ENCODE data around the gene STEAP3.

STEAP3 gene

GRCh38 chr2:119305497-119306195 is 82.0 kb downstream of the STEAP3 start:
- FAIRE-seq, result no peak

- no peak for FAIRE-seq
Measured at GRCh38 chr2:119306196-119306590, 82.6 kb downstream of the STEAP3 start.

GRCh38 chr2:119307419-119308140 is 83.9 kb downstream of the STEAP3 start:
- FAIRE-seq, result no peak

DNA sequence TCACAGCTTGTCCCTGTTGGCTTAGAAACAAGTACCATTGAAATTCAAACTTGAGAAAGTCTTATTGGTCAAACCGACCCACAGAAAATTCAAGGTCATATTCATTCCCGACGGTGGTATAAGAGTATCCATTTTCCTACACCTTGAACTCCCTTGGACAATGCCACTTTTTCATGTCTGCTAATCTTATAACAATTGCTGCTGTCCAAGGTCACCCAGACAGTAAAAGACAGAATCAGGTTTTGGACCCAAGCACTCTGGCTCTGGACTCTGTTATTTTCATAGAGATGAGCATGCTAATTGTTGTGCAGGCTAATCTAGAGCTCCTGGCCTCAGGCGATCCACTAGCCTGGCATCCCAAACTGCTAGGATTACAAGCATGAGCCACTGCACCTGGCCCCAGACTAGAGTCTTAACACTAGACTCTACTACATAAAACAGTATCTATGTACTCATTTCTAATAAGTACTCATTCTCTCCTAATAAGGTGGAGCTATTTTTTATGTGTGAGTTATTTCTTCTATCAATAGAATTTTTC is 85.2 kb downstream of the STEAP3 start:
- no peak for FAIRE-seq

GRCh38 chr2:119311371-119311770 is 87.7 kb downstream of the STEAP3 start:
- FAIRE-seq, result no peak

DNA sequence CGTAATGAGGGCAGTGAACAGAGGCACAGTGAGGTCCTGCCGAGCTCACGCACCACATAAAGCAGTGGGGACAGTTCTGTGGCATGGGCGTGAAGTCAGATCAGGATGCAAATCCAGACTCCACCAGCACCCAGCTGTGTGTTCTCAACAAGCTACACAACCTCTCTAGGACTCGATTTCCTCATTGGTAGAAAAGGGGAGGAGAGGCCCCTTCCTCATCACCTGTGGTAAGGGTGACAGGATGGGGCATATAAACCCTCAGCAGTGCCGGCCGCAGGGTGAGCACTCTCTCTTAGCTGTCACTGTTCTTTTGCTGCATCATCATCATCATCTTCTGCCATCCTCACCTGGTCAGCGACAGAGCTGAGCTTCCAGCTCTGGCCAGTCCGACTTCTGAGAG is 88.2 kb downstream of the STEAP3 start:
- FAIRE-seq, result no peak

Measured in colon (tissue), 2 donors.